Measurements from ENCODE around the gene CNST. TPM values are rescaled to one million over a fixed set of nuclear protein-coding genes. Genes with fewer than 3 reads are reported as not detected.

The CNST gene
- total RNA-seq, 1 donor from 2014 or later = 12.3 TPM

DNA sequence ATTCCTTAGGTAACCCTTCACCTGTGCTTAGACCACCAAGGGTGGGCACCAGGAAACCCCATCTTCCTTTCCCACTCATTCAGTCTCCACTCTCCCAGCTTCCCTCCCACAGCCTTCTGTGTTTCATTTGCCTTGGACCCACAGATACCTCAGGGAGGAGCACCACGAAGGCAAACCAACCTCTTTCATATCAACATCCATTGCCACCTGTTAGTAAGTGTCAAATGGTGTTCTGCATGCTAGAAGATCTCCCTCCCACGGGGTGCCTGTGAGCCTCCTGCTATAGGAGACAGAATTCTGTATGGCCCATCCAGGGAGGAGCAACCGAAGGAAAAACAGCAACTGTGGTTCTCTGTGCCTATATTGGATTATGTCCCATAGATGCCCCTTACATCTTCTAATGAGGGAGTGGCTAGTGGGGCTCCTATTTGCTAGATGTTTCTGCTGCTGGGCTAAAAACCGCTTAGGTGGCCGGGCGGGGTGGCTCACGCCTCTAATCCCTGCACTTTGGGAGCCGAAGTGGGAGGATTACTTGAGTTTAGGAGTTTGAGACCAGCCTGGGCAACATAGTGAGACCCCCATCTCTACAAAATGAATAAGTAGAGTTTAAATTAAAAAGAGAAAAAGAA, 132.3 kb downstream of the CNST start:
- Histone ChIP-seq H3K4me3 (ENCODE audit: low read depth, low read length) (no peak overlapping the region), H3K36me3 (ENCODE audit: control insufficient read depth, insufficient read depth, low read length) (no peaks in the 10 kb centered on the region), H3K27me3 (ENCODE audit: control insufficient read depth, insufficient read depth, low read length) (no peaks in the 10 kb centered on the region)
- TF ChIP-seq, protein P1, sequence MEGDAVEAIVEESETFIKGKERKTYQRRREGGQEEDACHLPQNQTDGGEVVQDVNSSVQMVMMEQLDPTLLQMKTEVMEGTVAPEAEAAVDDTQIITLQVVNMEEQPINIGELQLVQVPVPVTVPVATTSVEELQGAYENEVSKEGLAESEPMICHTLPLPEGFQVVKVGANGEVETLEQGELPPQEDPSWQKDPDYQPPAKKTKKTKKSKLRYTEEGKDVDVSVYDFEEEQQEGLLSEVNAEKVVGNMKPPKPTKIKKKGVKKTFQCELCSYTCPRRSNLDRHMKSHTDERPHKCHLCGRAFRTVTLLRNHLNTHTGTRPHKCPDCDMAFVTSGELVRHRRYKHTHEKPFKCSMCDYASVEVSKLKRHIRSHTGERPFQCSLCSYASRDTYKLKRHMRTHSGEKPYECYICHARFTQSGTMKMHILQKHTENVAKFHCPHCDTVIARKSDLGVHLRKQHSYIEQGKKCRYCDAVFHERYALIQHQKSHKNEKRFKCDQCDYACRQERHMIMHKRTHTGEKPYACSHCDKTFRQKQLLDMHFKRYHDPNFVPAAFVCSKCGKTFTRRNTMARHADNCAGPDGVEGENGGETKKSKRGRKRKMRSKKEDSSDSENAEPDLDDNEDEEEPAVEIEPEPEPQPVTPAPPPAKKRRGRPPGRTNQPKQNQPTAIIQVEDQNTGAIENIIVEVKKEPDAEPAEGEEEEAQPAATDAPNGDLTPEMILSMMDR (IDR thresholded peaks at IDR 0.05; ENCODE audit: insufficient read depth, low read length, poor library complexity, severe bottlenecking) = no peak
- no peak for DNase-seq (ENCODE audit: low read depth)

DNA sequence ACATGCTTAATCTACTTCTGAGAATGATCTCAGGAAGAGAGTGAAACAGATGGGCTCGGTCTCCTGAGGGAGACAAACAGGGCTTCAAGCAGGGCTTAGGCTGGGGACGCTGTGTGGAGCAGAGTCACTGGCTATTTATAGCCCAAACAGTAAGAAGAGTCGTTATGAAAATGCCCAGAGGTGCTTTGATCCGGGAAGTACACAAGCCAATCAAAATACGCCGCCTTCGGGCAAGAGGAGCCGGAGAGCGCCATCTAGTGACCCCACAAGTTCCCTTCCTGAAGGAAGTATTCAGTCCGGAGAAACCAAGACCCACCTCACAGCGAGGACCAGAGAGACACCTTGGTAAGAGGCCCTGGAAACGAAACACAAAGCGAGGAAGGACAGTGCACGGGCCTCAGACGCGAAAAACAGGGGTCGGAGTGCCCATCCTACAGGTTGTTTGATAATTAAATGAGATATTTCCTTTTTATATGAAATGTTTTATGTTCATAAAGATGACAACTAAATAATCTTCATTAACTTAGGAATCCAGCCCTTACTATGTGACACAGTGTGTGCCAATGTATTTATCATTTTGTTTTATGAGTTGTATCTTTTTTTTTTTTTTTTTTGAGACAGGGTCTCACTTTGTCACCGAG, 133.0 kb downstream of the CNST start:
- no peak overlapping the region for H3K4me3 ChIP-seq (ENCODE audit: low read depth, low read length)
- H3K36me3 ChIP-seq (ENCODE audit: control insufficient read depth, insufficient read depth, low read length) = no peaks in the 10 kb centered on the region
- TF ChIP-seq, protein P1 (IDR thresholded peaks at IDR 0.05; ENCODE audit: insufficient read depth, low read length, poor library complexity, severe bottlenecking) = peak; percentile 92
- no peaks in the 10 kb centered on the region for H3K27me3 ChIP-seq (ENCODE audit: control insufficient read depth, insufficient read depth, low read length)
- DNase-seq (ENCODE audit: low read depth) = peak; percentile 59

DNA sequence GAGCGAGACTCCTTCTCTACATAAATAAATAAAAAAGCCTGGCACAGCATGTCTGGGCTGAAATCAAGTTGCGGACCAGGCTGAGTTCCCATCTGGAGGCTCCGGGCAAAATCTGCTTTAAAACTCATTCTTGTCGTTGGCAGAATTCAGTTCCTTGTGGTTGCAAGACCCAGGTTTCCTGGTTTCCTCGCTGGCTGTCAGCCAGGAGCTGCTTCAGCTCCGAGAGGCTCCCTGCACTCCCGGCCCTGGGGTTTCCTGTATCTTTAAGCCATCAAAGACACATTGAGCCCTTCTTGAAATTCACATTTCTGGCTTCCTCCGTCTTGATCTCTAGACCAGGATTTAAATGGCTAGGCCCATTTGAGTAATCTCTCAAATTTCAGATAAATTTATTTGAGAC, 137.3 kb downstream of the CNST start:
- no peak for DNase-seq (ENCODE audit: low read depth)

DNA sequence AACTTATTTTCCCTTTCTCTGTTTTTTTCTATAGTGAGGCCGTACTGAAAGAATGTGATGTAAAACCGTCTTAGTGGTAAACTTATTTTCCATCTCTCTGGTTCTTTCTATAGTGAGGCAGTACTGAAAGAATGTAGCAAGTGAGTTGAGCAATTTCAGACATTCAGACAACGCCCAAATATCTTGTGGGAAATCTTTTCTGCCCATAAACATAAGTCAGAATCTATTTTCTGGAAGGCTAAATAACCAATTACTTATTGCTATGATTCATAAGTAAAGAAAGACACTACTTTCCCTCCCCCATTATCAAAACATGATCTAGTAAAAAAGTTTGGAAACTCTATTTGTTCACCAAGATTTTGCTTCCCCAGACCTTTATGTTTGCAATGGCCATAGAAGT, 139.1 kb downstream of the CNST start:
- DNase-seq (ENCODE audit: low read depth) = peak; percentile 50
- no peaks in the 10 kb centered on the region for H3K36me3 ChIP-seq (ENCODE audit: control insufficient read depth, insufficient read depth, low read length)
- no peak overlapping the region for H3K4me3 ChIP-seq (ENCODE audit: low read depth, low read length)
- TF ChIP-seq, protein P1 (IDR thresholded peaks at IDR 0.05; ENCODE audit: insufficient read depth, low read length, poor library complexity, severe bottlenecking) = no peak
- H3K27me3 ChIP-seq (ENCODE audit: control insufficient read depth, insufficient read depth, low read length) = no peaks in the 10 kb centered on the region

More for the DNA sequence above, 137.3 kb downstream of the CNST start:
- H3K27me3 ChIP-seq (ENCODE audit: control insufficient read depth, insufficient read depth, low read length) = no peaks in the 10 kb centered on the region
- TF ChIP-seq, protein P1 (IDR thresholded peaks at IDR 0.05; ENCODE audit: insufficient read depth, low read length, poor library complexity, severe bottlenecking) = no peak
- no peaks in the 10 kb centered on the region for H3K36me3 ChIP-seq (ENCODE audit: control insufficient read depth, insufficient read depth, low read length)
- no peak overlapping the region for H3K4me3 ChIP-seq (ENCODE audit: low read depth, low read length)

DNA sequence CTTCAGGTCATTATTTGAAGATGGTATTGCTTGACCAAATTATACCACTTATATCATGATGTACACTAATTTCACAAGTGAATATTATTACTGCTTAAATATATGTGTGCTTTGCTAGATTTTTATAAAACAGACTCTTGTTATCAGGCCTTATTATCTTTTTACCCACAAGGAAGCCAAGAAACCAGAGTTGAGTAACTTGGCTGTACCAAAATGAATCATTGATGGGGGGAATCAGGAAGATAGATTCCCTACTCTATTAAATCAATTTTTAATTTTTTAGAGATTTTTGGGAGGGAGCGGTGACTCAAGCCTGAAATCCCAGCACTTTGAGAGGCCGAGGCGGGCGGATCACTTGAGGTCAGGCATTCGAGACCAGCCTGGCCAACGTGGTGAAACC, 141.9 kb downstream of the CNST start:
- H3K4me3 ChIP-seq (ENCODE audit: low read depth, low read length) = no peak overlapping the region
- no peaks in the 10 kb centered on the region for H3K36me3 ChIP-seq (ENCODE audit: control insufficient read depth, insufficient read depth, low read length)
- TF ChIP-seq, protein P1 (IDR thresholded peaks at IDR 0.05; ENCODE audit: insufficient read depth, low read length, poor library complexity, severe bottlenecking) = no peak
- DNase-seq (ENCODE audit: low read depth) = no peak
- no peaks in the 10 kb centered on the region for H3K27me3 ChIP-seq (ENCODE audit: control insufficient read depth, insufficient read depth, low read length)

DNA sequence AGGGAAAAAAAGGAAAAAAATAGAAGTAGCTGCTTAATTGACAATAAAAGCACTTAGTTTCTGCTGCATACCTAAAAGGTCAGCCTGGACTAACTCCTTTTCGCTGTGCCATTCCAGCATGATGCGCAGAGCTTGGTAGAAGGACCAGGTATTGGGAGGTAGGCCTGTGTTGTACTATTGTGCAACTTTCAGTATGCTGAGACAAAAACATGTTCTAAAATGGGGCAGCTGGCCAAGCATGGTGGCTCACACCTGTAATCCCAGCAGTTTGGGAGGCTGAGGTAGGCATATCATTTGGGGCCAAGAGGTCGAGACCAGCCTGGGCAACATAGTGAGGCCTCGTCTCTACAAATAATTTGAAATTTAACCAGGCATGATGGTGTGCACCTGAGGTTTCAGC, 142.9 kb downstream of the CNST start:
- Histone ChIP-seq H3K36me3 (ENCODE audit: control insufficient read depth, insufficient read depth, low read length) (no peaks in the 10 kb centered on the region), H3K4me3 (ENCODE audit: low read depth, low read length) (no peak overlapping the region), H3K27me3 (ENCODE audit: control insufficient read depth, insufficient read depth, low read length) (no peaks in the 10 kb centered on the region)
- TF ChIP-seq, protein P1 (IDR thresholded peaks at IDR 0.05; ENCODE audit: insufficient read depth, low read length, poor library complexity, severe bottlenecking) = no peak
- no peak for DNase-seq (ENCODE audit: low read depth)

Measured in kidney epithelial cell (primary cell).